Stimulated activated CD4-positive, alpha-beta T cell treated with anti-CD3 and anti-CD28 coated beads, Interleukin-4, amount 100 ng/mL, for 24 hours (primary cell): ENCODE measurements around the gene MAP1LC3B2.

ENCODE experiments used
- DNase-seq: peaks from one replicate; pipeline ENCODE4 v3.0.0-alpha.2; 2020

MAP1LC3B2 gene

GRCh38 chr12:116538076-116538591 is 21.0 kb upstream of the MAP1LC3B2 start:
- DNase-seq: no peak

- no peak for DNase-seq
These were observed 20.4 kb upstream of the MAP1LC3B2 start for GRCh38 chr12:116538682-116539305.

- DNase-seq: no peak
These were observed 19.8 kb upstream of the MAP1LC3B2 start for GRCh38 chr12:116539361-116539771.

DNA sequence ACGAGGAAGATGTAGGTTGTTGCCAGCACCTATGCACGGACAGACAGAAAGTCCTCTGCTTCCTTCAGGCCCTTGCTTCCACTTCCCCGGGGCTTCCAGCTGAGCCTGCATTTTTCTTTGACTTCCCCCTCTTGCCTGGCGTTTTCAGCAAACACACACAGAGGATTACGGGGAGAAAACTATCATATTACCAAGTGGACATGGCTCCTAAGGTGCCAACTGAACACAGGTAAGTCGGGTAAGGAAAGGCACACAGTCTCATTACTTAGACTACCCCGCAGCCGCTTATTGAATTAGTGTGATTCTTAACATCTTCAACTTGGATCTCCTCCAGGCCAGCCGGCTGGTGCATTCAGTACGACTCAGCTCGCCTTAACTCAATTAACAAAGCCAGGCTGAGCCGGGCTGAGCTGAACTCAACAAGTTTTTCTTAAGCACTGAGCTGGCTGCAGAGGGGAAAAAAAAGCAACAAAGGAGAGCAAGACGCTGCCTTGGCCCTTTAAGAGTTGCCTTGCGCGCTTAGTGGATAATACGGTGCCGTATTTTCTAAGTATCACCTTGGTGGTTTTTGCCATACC is 19.2 kb upstream of the MAP1LC3B2 start:
- no peak for DNase-seq

DNA sequence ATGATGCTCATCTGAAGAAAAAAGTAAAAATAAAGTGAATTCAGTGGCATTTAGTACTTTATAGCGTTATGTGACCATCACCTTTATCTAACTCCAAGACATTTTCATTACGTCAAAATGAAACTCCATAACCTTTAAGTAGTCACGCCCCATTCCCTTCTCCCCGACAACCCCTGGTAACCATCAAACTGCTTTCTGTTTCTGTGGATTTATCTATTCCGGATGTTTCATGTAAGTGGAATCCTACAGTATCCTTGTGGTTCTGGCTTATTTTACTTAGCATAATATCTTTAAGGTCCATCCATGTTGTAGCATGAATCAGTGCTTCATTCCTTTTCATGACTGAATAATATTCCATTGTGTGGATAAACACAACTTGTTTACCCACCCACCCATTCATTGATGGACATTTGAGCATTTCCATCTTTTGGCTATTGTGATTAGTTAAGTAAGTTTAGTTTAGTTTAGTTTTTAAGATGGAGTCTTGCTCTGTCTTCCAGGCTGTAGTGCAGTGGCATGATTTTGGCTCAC is 18.5 kb upstream of the MAP1LC3B2 start:
- no peak for DNase-seq

- DNase-seq: no peak
These were observed 17.4 kb upstream of the MAP1LC3B2 start for GRCh38 chr12:116541547-116542344.

DNA sequence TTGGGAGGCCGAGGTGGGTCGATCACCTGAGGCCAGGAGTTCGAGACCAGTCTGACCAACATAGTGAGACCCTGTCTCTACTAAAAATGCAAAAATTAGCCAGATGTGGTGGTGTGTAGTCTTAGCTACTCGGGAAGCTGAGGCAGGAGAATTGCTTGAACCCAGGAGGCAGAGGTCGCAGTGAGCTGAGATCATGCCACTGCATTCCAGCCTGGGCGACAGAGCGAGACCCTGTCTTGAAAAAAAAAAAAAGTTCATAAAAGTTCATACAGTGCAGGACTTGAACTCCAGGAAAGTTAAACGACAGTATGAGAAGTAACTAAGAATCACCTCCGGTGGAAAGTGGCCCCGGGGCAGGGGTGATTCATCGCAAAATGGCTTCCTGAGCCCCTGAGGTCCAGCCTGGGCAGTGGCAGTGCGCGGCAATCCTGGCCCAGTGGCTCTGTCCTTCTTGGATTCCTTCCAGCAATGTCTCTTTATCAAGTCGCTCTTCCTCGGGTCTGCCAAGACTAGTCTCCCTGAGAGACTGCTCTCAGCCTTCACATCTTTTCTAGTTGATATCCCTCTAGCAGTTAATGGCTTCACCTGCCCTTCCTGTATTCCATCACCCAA is 16.7 kb upstream of the MAP1LC3B2 start:
- no peak for DNase-seq

DNA sequence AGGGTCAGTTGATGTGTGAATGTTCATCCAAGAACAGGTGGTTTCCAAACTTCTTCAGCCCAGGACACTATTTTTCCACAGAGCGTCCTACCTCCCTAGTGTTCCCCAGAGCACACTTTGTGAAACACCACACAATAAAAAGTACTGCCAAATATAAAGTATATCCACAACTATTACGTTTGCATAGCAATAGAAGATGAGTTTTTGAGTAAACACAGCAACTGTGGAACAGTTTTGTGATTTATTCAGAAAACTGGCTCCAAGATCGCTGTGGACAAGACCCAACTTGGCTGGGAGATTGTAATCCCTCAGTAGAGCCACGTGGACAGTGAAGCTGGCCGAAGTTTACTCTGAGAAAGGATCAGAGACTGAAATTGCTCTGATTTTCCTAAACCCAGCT is 14.5 kb upstream of the MAP1LC3B2 start:
- no peak for DNase-seq

DNA sequence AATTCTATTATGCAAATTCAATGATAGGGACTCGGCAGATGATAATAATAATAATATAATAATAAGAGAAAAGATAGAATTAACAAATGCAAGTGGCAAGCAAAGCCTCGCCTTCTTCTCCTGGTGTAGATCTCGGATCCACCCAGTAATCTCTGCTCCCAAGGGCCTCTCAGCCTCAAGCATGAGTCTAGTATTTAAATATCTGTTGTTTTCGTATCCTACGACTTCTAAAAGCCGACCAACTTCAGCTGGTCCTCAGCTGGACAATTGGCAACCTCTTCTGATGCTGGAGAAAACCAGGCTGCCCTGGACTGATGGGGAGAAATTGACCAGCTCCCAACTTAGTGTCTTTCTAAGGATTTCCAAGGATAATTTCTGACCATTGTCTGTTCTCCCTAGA is 14.0 kb upstream of the MAP1LC3B2 start:
- no peak for DNase-seq

- DNase-seq: no peak
These were observed 13.2 kb upstream of the MAP1LC3B2 start for GRCh38 chr12:116545936-116546335.

DNA sequence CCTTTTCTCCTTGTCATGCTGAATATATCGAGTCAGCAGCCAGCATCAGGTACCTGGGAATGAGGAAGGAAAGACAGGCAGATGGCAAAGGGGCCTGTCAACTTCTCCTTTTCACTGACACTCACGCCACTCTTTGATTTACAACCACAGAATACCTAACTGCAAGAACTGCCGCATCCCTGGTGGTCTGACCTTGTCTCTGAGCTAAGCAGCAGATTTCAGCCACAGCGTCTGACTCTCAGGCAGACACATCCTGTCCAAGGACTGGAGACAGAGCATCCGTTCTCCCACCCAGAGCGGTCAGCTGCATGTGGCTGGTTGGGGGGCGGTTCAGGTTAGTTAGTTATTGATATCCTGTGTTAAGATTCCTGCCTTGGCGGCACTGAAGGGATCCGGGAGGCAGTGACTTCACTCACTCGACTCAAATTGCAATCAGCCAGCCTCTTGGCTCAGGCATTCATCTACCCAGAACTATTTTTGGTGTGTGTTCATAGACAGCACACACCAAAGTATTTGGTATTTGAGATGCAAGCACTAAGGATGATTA is 11.2 kb upstream of the MAP1LC3B2 start:
- no peak for DNase-seq

GRCh38 chr12:116549993-116550392 is 9.2 kb upstream of the MAP1LC3B2 start:
- no peak for DNase-seq

- no peak for DNase-seq
These were observed 8.0 kb upstream of the MAP1LC3B2 start for GRCh38 chr12:116551151-116551550.

DNA sequence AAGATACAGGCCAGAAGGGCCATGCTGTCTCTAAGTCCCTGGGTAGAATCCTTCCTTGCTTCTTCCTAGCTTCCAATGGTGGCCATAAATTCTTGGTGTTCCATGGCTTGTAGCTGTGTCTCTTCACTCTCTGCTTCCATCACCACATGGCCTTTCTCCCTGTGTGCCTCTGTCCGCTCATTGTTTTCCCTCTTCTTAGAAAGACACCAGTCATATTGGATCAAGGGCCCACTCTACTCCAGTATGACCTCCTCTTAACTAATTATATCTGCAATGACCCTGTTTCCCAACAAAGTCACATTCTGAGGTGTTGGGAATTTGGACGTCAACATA is 7.6 kb upstream of the MAP1LC3B2 start:
- no peak for DNase-seq

- DNase-seq: no peak
These were observed 7.0 kb upstream of the MAP1LC3B2 start for GRCh38 chr12:116551952-116552772.

DNA sequence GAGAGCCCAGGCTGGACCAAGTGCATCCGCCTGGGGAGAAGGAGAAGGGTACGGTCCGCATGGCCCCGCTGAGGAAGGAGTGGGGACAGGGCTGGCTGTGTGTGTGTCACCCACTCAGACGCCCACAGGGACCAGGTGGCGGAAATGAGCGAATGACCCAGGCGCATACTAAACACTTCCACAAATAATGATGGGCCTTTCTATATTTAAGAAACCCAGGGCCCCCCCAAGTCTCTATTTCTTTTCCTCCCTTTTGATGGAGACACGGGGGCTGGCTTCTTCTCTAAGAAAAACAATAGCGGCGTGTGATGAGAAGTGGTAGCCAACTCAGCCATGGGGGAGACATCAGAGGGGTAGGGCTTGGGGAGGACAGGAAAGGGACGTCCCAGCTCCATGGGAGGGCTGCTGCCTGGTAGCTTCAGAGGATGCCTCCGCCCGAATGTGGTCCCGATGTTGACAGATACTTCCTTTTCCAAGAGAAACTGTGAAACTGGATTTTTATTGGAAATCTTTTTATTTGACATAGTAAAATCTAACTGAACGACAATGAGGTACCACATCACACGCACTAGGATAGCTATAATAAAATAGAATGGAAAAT is 6.3 kb upstream of the MAP1LC3B2 start:
- DNase-seq: no peak

DNA sequence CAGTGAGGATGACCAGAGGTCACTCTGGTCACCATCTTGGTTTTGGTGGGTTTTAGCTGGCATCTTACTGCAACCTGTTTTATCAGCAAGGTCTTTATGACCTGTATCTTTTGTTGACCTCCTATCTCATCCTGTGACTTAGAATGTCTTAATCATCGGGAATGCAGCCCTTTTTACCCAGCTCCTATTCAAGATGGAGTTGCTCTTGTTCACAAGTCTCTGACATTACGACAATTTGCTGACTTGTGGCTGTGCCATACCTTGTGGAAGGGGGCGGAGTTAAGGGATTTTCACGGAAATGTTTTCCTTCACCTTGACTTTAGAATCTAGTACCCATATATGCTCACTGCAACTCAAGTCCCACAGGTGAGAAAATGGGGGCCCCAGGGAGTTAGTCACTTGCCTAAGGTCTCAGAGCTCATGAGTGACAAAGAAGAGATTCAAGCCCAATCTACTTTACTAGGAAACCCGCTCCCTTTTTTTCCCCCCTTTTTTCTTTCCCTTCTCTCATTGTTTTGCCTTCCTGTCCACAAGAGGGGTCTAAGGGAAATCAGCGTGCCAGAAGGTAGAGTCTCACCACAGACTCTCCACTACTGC is 2.7 kb upstream of the MAP1LC3B2 start:
- no peak for DNase-seq

DNA sequence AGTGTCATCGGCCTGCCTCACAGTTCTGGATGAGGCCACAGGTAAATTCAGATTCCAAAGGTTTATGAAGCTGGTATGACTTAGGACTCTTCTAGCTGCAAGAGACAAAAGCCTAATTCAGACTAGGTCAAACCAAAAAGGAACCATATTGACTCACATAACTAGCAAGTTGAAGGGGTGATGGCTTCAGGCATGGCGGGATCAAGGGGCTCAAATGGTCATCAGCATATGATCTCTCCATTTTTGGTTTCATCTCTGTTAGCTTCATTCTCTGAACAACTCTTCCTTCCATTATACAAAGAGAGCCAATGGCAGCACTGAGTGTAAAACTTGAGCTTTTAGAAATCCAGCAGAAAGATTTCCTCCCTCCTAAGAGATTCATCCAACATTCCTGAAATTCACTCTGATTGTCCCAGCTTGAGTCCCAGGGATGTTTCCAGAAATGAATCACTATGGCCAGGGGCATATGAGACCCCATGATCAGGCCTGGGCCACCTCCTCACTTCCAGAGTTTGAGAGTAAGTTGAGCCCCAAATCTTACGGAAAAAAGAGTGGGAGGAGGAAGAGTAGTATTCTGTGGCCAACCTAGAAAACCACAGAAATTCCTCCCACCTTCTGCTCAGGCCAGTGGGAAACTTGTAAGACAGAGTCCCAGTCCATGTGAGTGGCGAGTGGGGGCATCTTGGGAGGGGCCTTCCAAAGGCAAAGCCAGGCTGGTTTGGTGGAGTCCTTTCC is 2.0 kb upstream of the MAP1LC3B2 start:
- no peak for DNase-seq

DNA sequence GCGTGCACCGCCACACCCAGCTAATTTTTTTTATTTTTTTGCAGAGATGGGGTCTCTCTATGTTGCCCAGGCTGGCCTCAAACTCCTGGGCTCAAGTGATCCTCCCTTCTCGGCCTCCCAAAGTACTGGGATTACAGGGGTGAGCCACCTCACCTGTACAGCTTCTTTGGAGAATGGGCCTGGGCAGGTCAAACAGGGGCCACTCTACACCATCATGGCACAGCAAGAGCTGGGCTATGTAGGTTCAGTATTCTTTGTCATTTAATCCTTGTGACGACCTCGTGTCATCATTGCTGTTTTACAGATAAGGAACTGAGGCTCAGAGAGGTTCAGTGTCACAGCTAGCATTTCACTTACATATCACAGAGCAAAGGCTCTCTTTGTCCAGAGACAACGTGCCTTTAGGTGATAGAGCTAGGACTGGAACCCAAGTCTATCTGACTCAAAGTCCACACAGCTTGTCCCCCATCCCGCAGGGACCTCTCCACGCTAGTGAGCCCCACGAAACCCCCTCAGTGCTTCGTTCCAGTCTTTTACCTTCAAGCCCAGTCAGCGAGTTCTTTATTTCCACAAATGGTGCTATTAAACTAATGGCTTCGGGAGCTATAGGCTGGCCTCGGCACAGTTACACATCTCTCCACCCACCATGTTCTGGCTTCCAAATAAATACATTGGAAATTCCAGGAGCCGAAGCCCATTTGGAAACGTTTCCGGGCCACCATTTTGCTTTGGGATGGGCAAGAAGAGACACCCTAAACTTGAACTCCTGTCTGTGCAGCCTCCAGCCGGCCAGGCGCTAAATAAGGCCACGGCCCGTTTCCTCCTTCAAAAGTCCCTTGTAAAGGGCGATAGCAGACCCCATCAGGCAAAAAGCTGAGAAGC is 660 bp upstream of the MAP1LC3B2 start:
- DNase-seq: no peak
